HepG2 (cell line): ENCODE results near the gene NES. TPM values are rescaled to one million over a fixed set of nuclear protein-coding genes. Genes with fewer than 3 reads are reported as not detected.

Experiments
- ATAC-seq: fragments of 200-7000 bp; cut with Tn5 transposase; 3 replicates; pipeline ENCODE4 v1.9.1; 2020; ENCODE audit warnings: mild to moderate bottlenecking, moderate library complexity
- BruUV-seq: library from RNA; stranded (reverse); fragments of 400-500 nt; replicated peaks from 2 replicates; lab custom pipeline; 2021; lab: Mats Ljungman, UMichigan
- CTCF ChIA-PET: fragments of 300-600 bp; formaldehyde crosslinking; extraction: SDS; loops from one replicate; lab custom pipeline; 2021; ENCODE audit warnings: low total read pairs, inconsistent platforms, low intra/inter-chr PET ratio; lab: Yijun Ruan, JAX
- POLR2A ChIA-PET: fragments of 350-600 bp; sonication (Branson Sonifier 250); formaldehyde crosslinking; loops from one replicate; lab custom pipeline; 2020; ENCODE audit warnings: antibody characterized with exemption, inconsistent platforms; lab: Yijun Ruan, JAX
- DNase-seq: peaks from one replicate; pipeline ENCODE4 v3.0.0-alpha.2; 2015; ENCODE audit warnings: low spot score
- FAIRE-seq: peaks from 3 replicates; lab custom pipeline; 2011; peaks lifted over from hg19 to GRCh38; lab: Jason Lieb, UNC
- H2AFZ ChIP-seq: one replicate; pipeline ENCODE4 v1.6.1; 2011; ENCODE audit warnings: low read length, inconsistent platforms
- H3K27ac ChIP-seq: fragments of 300-600 bp; 3 replicates; pipeline ENCODE4 v1.8.0; 2011; ENCODE audit warnings: mixed run types, mild to moderate bottlenecking, mixed read lengths, low read length, inconsistent platforms; ENCODE audit not compliant: insufficient read depth; ENCODE audit errors: extremely low read length
- H3K27me3 ChIP-seq, 2 experiments: fragments of 200-600 bp in 1 of 2; 2 replicates in 1 of 2; 3 replicates in 1 of 2; pipeline versions ENCODE4 v1.6.0 to v1.8.0; 2011; ENCODE audit warnings: low read length in 2 of 2, mild to moderate bottlenecking in 2 of 2, moderate library complexity in 2 of 2, inconsistent platforms in 1 of 2; ENCODE audit not compliant: insufficient read depth in 2 of 2, control insufficient read depth in 1 of 2
- H3K36me3 ChIP-seq, 2 experiments: fragments of 200-600 bp in 1 of 2; replicated peaks in 1 of 2; 2 replicates in 1 of 2; 3 replicates in 1 of 2; pipeline versions ENCODE4 v1.5.1 to v1.8.0; 2011; ENCODE audit warnings: low read length in 2 of 2, inconsistent platforms in 1 of 2; ENCODE audit not compliant: insufficient read depth in 2 of 2, control insufficient read depth in 1 of 2
- H3K4me1 ChIP-seq: 2 replicates; pipeline ENCODE4 v1.5.1; 2012; ENCODE audit warnings: low read length, inconsistent platforms; ENCODE audit not compliant: insufficient read depth
- H3K4me2 ChIP-seq: 2 replicates; pipeline ENCODE4 v1.6.0; 2011; ENCODE audit warnings: low read depth, low read length, inconsistent platforms
- H3K4me3 ChIP-seq, 3 experiments: fragments of 200-600 bp in 1 of 3; sonication (generic), shearing (Covaris generic) in 1 of 3; replicated peaks in 1 of 3; 2 replicates each; pipeline ENCODE4 v1.5.1; 2011 to 2016; ENCODE audit warnings: low read length in 3 of 3, inconsistent platforms in 2 of 3, low read depth in 2 of 3, mild to moderate bottlenecking in 2 of 3, control low read depth in 1 of 3, mixed read lengths in 1 of 3; ENCODE audit not compliant: insufficient read depth in 1 of 3
- H3K79me2 ChIP-seq: one replicate; pipeline ENCODE4 v1.6.1; 2011; ENCODE audit warnings: low read length, inconsistent platforms; ENCODE audit not compliant: insufficient read depth
- H3K9ac ChIP-seq: 2 replicates; pipeline ENCODE4 v1.6.0; 2011; ENCODE audit warnings: mild to moderate bottlenecking, low read depth, low read length, inconsistent platforms; ENCODE audit not compliant: insufficient read depth
- H3K9me3 ChIP-seq: 2 replicates; pipeline ENCODE4 v1.5.1; 2012; ENCODE audit warnings: mild to moderate bottlenecking, low read length
- H4K20me1 ChIP-seq: 2 replicates; pipeline ENCODE4 v1.6.0; 2011; ENCODE audit warnings: inconsistent platforms, mild to moderate bottlenecking, low read length, moderate library complexity; ENCODE audit not compliant: insufficient read depth
- CENPT ChIP-seq: sonication (generic); formaldehyde crosslinking; IDR thresholded peaks from 2 replicates; pipeline ENCODE4 v1.8.0; 2022; ENCODE audit warnings: low read depth, mild to moderate bottlenecking, moderate library complexity, missing genetic modification reagents
- EP300 ChIP-seq, 3 experiments: sonication (generic) in 1 of 3; formaldehyde crosslinking in 1 of 3; IDR thresholded peaks; 2 replicates each; pipeline versions ENCODE4 v1.5.1 to v1.6.1; 2011 to 2020; ENCODE audit warnings: low read depth in 2 of 3, low read length in 2 of 3, borderline replicate concordance in 1 of 3, improper control_type of control experiment in 1 of 3, mild to moderate bottlenecking in 1 of 3, missing genetic modification reagents in 1 of 3, moderate library complexity in 1 of 3
- MAFF ChIP-seq: IDR thresholded peaks from 2 replicates; pipeline ENCODE4 v1.6.1; 2011; ENCODE audit warnings: low read depth, low read length, improper control_type of control experiment
- PCBP2 ChIP-seq: fragments of 200-400 bp; formaldehyde crosslinking; optimal IDR thresholded peaks from 2 replicates; pipeline ENCODE3; 2018; ENCODE audit warnings: low read length, low read depth; ENCODE audit not compliant: poor library complexity, severe bottlenecking
- SYNCRIP ChIP-seq: fragments of 200-400 bp; formaldehyde crosslinking; IDR thresholded peaks from 2 replicates; pipeline ENCODE4 v1.6.1; 2018; ENCODE audit warnings: mild to moderate bottlenecking, low read depth, low read length; ENCODE audit not compliant: insufficient read depth
- ZBTB1 ChIP-seq: sonication (generic); formaldehyde crosslinking; IDR thresholded peaks from 2 replicates; pipeline ENCODE4 v1.4.0; 2020; ENCODE audit warnings: missing genetic modification reagents, borderline replicate concordance
- ZNF331 ChIP-seq: sonication (generic); formaldehyde crosslinking; IDR thresholded peaks from 2 replicates; pipeline ENCODE4 v1.4.0; 2020; ENCODE audit warnings: missing genetic modification reagents
- ZNF460 ChIP-seq: sonication (generic); formaldehyde crosslinking; IDR thresholded peaks from 2 replicates; pipeline ENCODE4 v1.5.1; 2020; ENCODE audit warnings: missing genetic modification reagents, mild to moderate bottlenecking, borderline replicate concordance
- ZNF780A ChIP-seq: sonication (generic); formaldehyde crosslinking; IDR thresholded peaks from 2 replicates; pipeline ENCODE4 v1.8.0; 2022; ENCODE audit warnings: mild to moderate bottlenecking, missing genetic modification reagents, moderate library complexity
- ZNF781 ChIP-seq: sonication (generic); formaldehyde crosslinking; IDR thresholded peaks from 2 replicates; pipeline ENCODE4 v1.5.1; 2020; ENCODE audit warnings: borderline replicate concordance, mild to moderate bottlenecking, missing genetic modification reagents; ENCODE audit errors: not compliant biosample characterization
- ZNF891 ChIP-seq: sonication (generic); formaldehyde crosslinking; IDR thresholded peaks from 2 replicates; pipeline ENCODE4 v1.5.0; 2020; ENCODE audit warnings: mild to moderate bottlenecking, missing genetic modification reagents
- WGBS: methylation state at CpG from one replicate; pipeline ENCODE4 v1.1.6; 2017; ENCODE audit warnings: low lambda C conversion rate; 5-methylcytosine and 5-hydroxymethylcytosine counted together
- in situ Hi-C: cut with HindIII; loops from 2 replicates; pipeline ENCODE4 v1.10.0; 2017; ENCODE audit warnings: low pct_unique_long_range_greater_than_20kb; ENCODE audit not compliant: extremely low pct_ligation_motif_present
- intact Hi-C: fragments of 100-400 bp; cut with micrococcal nuclease; formaldehyde crosslinking; loops from one replicate; pipeline ENCODE4 v1.10.0; 2022; ENCODE audit not compliant: unreplicated experiment
- polyA plus RNA-seq, 8 experiments: library from polyadenylated mRNA; depleted of rRNA in 3 of 8; stranded (reverse) in 7 of 8; unstranded in 1 of 8; fragments of >200 nt; fragmentation: Illumina TruSeq in 4 of 8; extraction: Trizol in 4 of 8; gene quantifications; 2 replicates each; pipeline versions ENCODE4 v1.2.1 to v1.2.3, GENCODE V29; 2011 to 2016; ENCODE audit warnings: low read depth in 4 of 8, missing spikeins in 1 of 8, mixed read lengths in 1 of 8; ENCODE audit not compliant: insufficient read depth in 1 of 8
- total RNA-seq, 5 experiments: library from RNA; depleted of rRNA; stranded (reverse); fragments of >200 nt; fragmentation: Illumina TruSeq; extraction: Trizol; gene quantifications; 2 replicates each; pipeline ENCODE4 v1.2.3, GENCODE V29; 2016; ENCODE audit warnings: low read depth in 1 of 5
- TF ChIP-seq, protein P1 (sequence below): sonication (generic); formaldehyde crosslinking; IDR thresholded peaks from 2 replicates; pipeline ENCODE4 v1.4.0; 2020; ENCODE audit warnings: missing genetic modification reagents; ENCODE audit errors: not compliant biosample characterization
- TF ChIP-seq, protein P2 (sequence below): sonication (generic); formaldehyde crosslinking; IDR thresholded peaks from 2 replicates; pipeline ENCODE4 v1.4.0; 2020; ENCODE audit warnings: missing genetic modification reagents, borderline replicate concordance

Gene NES
- total and polyA plus RNA-seq, 2 of the 13 experiments (the other 11 are each of a cell fraction or from before 2014, with no cell fraction given), result 1.7 to 16.6 TPM

DNA sequence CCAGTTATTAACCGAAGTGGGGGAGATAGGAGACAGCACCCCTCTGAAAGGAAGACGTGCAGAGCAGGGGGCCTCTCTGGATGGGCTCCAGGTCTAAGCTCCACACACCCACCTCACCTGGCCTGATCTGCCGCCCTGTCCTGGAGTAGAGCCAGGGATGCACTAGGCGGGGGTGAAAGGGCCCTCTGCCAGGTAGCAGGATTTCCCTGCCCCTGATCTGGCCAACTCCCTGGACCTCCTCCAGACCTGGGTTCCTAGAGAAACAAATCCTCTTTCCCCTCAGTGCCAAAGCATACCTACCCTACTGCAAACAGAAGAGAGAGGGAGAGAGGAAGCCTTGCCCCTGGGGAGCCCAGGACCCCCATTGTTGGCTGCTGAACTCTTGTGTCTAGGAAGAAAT is 26.1 kb upstream of the NES start (continued):
- TF ChIP-seq ZBTB1 (CRISPR knock-in tag) (no peak), ZNF780A (no peak)

DNA sequence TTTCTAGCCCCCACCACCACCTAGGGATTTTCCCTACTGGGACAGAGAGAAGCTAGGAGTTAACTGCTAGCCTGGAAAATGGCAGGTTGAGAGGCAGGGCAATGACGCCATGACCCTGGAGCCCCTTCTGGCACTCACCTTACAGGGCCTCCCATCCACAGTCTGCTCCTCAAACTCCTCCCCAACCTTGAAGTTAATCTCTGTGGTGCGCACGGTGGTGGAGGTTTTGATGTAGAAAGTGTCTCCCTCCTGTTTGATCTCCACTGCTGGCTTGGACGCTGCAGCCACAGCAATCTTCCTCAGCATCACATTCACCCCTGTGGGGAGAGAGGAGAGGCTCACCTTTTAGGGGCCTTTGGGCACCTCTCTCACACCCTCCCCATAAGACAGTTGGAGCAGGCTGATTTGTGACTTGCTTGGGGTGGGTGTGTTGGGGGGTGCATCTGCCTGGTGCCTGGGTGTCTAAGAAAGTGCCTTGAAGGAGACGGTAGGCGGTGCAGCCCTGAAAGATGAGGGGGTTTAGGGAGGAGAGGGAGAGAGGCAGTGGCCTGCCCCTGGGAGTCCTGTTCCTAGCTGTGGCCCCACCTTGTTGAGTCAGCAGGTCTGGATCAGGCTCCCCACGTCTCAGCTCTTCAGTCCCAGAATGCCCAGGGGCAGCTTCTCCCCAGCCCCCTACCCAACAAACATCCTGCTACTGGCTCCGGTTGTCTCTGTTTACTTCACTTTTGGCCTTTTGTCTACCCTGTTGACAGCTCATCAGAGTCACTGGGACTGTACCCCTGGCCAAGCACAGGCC is 23.7 kb upstream of the NES start:
- FAIRE-seq, result no peak
- no peak for ATAC-seq
- in situ Hi-C loops (no loop called here), intact Hi-C loops (no loop called here)
- Histone ChIP-seq H3K9ac (no peak overlapping the region), H3K4me3 (no peak overlapping the region), H3K36me3 (no peaks in the 10 kb centered on the region), H3K27ac (no peak overlapping the region), H3K79me2 (no peaks in the 10 kb centered on the region), H3K9me3 (no peaks in the 10 kb centered on the region), H3K4me1 (peaks cover 26% of the 10 kb centered on the region), H4K20me1 (no peaks in the 10 kb centered on the region), H3K4me2 (no peak overlapping the region), H2AFZ (no peak overlapping the region), H3K27me3 (peaks cover 8 to 56% of the 10 kb centered on the region in 2 experiments)
- CTCF ChIA-PET, result no interaction called here
- POLR2A ChIA-PET, result interaction anchor here (1.2 kb wide), 1 partner anchor 28 kb away, joined by 5 read pairs; the partner anchor contains the start of genes ISG20L2 and METTL25B
- WGBS, result 49% methylated on average over 8 of the region's 8 CpGs
- no TSS peak for BruUV-seq
- DNase-seq, result no peak
- TF ChIP-seq, protein P1, sequence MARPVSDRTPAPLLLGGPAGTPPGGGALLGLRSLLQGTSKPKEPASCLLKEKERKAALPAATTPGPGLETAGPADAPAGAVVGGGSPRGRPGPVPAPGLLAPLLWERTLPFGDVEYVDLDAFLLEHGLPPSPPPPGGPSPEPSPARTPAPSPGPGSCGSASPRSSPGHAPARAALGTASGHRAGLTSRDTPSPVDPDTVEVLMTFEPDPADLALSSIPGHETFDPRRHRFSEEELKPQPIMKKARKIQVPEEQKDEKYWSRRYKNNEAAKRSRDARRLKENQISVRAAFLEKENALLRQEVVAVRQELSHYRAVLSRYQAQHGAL (CRISPR knock-in tag), result no peak
- TF ChIP-seq ZNF891 (CRISPR knock-in tag) (no peak), SYNCRIP (no peak), PCBP2 (no peak), ZNF781 (CRISPR knock-in tag) (no peak), ZNF460 (CRISPR knock-in tag) (no peak), EP300 (IDR thresholded peaks at IDR 0.05; ENCODE audit: low read depth in 2 of 2, low read length in 2 of 2) (no peak), EP300 (CRISPR knock-in tag; IDR thresholded peaks at IDR 0.05; ENCODE audit: borderline replicate concordance) (no peak), MAFF (no peak), CENPT (CRISPR knock-in tag) (no peak), ZNF331 (CRISPR knock-in tag) (no peak)
- TF ChIP-seq, protein P2, sequence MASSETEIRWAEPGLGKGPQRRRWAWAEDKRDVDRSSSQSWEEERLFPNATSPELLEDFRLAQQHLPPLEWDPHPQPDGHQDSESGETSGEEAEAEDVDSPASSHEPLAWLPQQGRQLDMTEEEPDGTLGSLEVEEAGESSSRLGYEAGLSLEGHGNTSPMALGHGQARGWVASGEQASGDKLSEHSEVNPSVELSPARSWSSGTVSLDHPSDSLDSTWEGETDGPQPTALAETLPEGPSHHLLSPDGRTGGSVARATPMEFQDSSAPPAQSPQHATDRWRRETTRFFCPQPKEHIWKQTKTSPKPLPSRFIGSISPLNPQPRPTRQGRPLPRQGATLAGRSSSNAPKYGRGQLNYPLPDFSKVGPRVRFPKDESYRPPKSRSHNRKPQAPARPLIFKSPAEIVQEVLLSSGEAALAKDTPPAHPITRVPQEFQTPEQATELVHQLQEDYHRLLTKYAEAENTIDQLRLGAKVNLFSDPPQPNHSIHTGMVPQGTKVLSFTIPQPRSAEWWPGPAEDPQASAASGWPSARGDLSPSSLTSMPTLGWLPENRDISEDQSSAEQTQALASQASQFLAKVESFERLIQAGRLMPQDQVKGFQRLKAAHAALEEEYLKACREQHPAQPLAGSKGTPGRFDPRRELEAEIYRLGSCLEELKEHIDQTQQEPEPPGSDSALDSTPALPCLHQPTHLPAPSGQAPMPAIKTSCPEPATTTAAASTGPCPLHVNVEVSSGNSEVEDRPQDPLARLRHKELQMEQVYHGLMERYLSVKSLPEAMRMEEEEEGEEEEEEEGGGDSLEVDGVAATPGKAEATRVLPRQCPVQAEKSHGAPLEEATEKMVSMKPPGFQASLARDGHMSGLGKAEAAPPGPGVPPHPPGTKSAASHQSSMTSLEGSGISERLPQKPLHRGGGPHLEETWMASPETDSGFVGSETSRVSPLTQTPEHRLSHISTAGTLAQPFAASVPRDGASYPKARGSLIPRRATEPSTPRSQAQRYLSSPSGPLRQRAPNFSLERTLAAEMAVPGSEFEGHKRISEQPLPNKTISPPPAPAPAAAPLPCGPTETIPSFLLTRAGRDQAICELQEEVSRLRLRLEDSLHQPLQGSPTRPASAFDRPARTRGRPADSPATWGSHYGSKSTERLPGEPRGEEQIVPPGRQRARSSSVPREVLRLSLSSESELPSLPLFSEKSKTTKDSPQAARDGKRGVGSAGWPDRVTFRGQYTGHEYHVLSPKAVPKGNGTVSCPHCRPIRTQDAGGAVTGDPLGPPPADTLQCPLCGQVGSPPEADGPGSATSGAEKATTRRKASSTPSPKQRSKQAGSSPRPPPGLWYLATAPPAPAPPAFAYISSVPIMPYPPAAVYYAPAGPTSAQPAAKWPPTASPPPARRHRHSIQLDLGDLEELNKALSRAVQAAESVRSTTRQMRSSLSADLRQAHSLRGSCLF (CRISPR knock-in tag), result no peak
